T-helper 1 cell treated with Interleukin-12 subunit alpha and Interleukin-12 subunit beta and Interleukin-4 antibody, amounts not matched to agents 30 ng/mL and 1 ng/mL, for 36 hours (primary cell): ENCODE results near the gene POU3F4. TPM values are rescaled to one million over a fixed set of nuclear protein-coding genes. Genes with fewer than 3 reads are reported as not detected.

ENCODE experiments used
- intact Hi-C: fragments of 100-400 bp; cut with micrococcal nuclease; formaldehyde crosslinking; loops from one replicate; pipeline ENCODE4 v1.15.1; 2024
- total RNA-seq: library from RNA; stranded (reverse); gene quantifications from 2 replicates; pipeline ENCODE4 v1.2.3, GENCODE V29; 2022

Gene POU3F4
- total RNA-seq, result not detected in 2 replicates

GRCh38 chrX:83508006-83508405, at the start of gene POU3F4:
Gene POU3F4, plus strand, starts transcription at chrX:83508290. Its CDS starts 35 bp downstream, at chrX:83508325.
- intact Hi-C loops, result loop anchor here (1.0 kb wide), 1 partner anchor 39 kb away; no protein-coding TSS in a partner anchor

GRCh38 chrX:83469551-83469950, 38.5 kb upstream of the POU3F4 start:
- intact Hi-C loops, result loop anchor here (1.0 to 2.0 kb wide), 3 partner anchors 39 to 375 kb away; partner anchors contain the start of gene POU3F4

- intact Hi-C loops, result no loop called here
These were observed 12.2 kb upstream of the POU3F4 start for GRCh38 chrX:83495898-83496297.

GRCh38 chrX:83501003-83501402, 7.1 kb upstream of the POU3F4 start:
- intact Hi-C loops, result no loop called here

- intact Hi-C loops, result no loop called here
These were observed 6.6 kb upstream of the POU3F4 start for GRCh38 chrX:83501530-83501929.

- intact Hi-C loops, result no loop called here
These were observed 3.2 kb upstream of the POU3F4 start for GRCh38 chrX:83504721-83505479.

GRCh38 chrX:83508526-83509253, 600 bp downstream of the POU3F4 start:
- intact Hi-C loops, result loop anchor here (1.0 kb wide), 1 partner anchor 39 kb away; no protein-coding TSS in a partner anchor

- intact Hi-C loops, result no loop called here
These were observed 1.2 kb downstream of the POU3F4 start for GRCh38 chrX:83509254-83509801.

GRCh38 chrX:83510510-83511062, 2.5 kb downstream of the POU3F4 start:
- intact Hi-C loops, result no loop called here

GRCh38 chrX:83511208-83511607, 3.1 kb downstream of the POU3F4 start:
- intact Hi-C loops, result no loop called here

- intact Hi-C loops, result no loop called here
These were observed 4.0 kb downstream of the POU3F4 start for GRCh38 chrX:83512111-83512510.

GRCh38 chrX:83516597-83516996, 8.5 kb downstream of the POU3F4 start:
- intact Hi-C loops, result no loop called here

GRCh38 chrX:83521905-83522304, 13.8 kb downstream of the POU3F4 start:
- intact Hi-C loops, result no loop called here

GRCh38 chrX:83529950-83530349, 21.9 kb downstream of the POU3F4 start:
- intact Hi-C loops, result no loop called here

- intact Hi-C loops, result no loop called here
These were observed 27.5 kb downstream of the POU3F4 start for GRCh38 chrX:83535417-83536196.
